Gastroesophageal sphincter (tissue), 4 donors: Measurements from ENCODE around the gene AKAP11. TPM values are rescaled to one million over a fixed set of nuclear protein-coding genes. Genes with fewer than 3 reads are reported as not detected.

ENCODE experiments used
- ATAC-seq: fragments of 150-250 bp; one replicate; pipeline ENCODE4 v1.9.1; 2016; ENCODE audit warnings: mild to moderate bottlenecking, moderate library complexity
- H3K27ac ChIP-seq, 4 donors: fragments of 200-600 bp; sonication (generic) in 3 of 4; 1 replicate in 3 of 4; 2 replicates in 1 of 4; pipeline ENCODE4 v1.5.1; 2016 to 2019
- H3K27me3 ChIP-seq: fragments of 200-600 bp; sonication (generic); one replicate; pipeline ENCODE4 v1.5.1; 2019
- H3K36me3 ChIP-seq, 2 donors: fragments of 200-600 bp; sonication (generic); one replicate each; pipeline ENCODE4 v1.5.1; 2019; ENCODE audit warnings: control low read depth in 1 of 2
- H3K4me1 ChIP-seq, 3 donors: fragments of 200-600 bp; sonication (generic); 1 replicate in 2 of 3; 2 replicates in 1 of 3; pipeline ENCODE4 v1.5.1; 2016 to 2019; ENCODE audit warnings: control low read depth in 2 of 3
- H3K4me3 ChIP-seq, 2 donors: fragments of 200-600 bp; sonication (generic); one replicate each; pipeline ENCODE4 v1.5.1; 2019; ENCODE audit warnings: mild to moderate bottlenecking in 1 of 2, moderate library complexity in 1 of 2
- H3K9me3 ChIP-seq, 3 donors: fragments of 200-600 bp; sonication (generic); one replicate each; pipeline ENCODE4 v1.5.1; 2017 to 2019; ENCODE audit warnings: control low read depth in 2 of 3
- EP300 ChIP-seq: sonication (generic); formaldehyde crosslinking; IDR thresholded peaks from one replicate; pipeline ENCODE4 v1.6.1; 2017; ENCODE audit warnings: antibody characterized with exemption, mild to moderate bottlenecking
- POLR2A ChIP-seq, 2 donors: fragments of 450-650 bp; IDR thresholded peaks; one replicate each; pipeline ENCODE4 v1.6.1; 2017; ENCODE audit warnings: antibody characterized with exemption in 2 of 2, mild to moderate bottlenecking in 2 of 2, moderate library complexity in 1 of 2
- POLR2AphosphoS5 ChIP-seq: sonication (generic); formaldehyde crosslinking; IDR thresholded peaks from one replicate; pipeline ENCODE4 v1.6.1; 2017; ENCODE audit warnings: antibody characterized with exemption
- WGBS, 2 donors: methylation state at CpG; one replicate each; pipeline ENCODE4 v1.1.5; 2018; ENCODE audit warnings: low coverage in 1 of 2; 5-methylcytosine and 5-hydroxymethylcytosine counted together
- total RNA-seq, 4 donors: library from RNA; depleted of rRNA; stranded (reverse); fragments of >200 nt; gene quantifications; one replicate each; pipeline ENCODE4 v1.1.0, GENCODE V29; 2016
- TF ChIP-seq, protein P1 (sequence below), 4 experiments: fragments of 200-600 bp in 2 of 4; fragments of 450-650 bp in 2 of 4; sonication (generic) in 1 of 4; IDR thresholded peaks; one replicate each; pipeline ENCODE4 v1.5.1; 2017 to 2019; ENCODE audit warnings: antibody characterized with exemption in 4 of 4, mild to moderate bottlenecking in 2 of 4, moderate library complexity in 2 of 4

AKAP11 gene
- total RNA-seq, 4 donors from 2014 or later = 41.1 to 53.4 (median 45.3) TPM

DNA sequence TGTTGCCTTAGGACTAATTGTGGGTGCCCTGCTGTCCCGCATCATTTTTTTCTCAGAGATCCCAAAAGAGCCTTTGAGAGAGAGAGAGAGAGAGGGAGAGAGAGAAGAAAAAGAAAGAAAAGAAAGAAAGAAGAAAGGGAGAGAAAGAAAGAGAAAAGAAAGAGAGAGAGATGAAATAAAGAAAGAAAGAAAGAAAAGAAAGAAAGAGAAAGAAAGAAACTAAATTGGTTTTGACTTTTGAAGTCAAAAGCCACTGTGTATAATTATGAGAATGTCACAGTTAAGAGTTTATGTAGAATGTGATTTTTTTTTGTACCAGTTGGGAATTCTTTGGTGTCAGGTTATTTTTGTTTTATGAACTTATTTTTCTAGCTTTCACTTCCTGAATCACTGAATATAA is 43.4 kb upstream of the AKAP11 start:
- ATAC-seq = no peak
- Histone ChIP-seq H3K27me3 (no peaks in the 10 kb centered on the region), H3K9me3 (no peaks in the 10 kb centered on the region), H3K4me1 (no peaks in the 10 kb centered on the region), H3K27ac (no peak overlapping the region), H3K4me3 (no peak overlapping the region), H3K36me3 (peaks cover 0 to 47% of the 10 kb centered on the region in 2 donors)
- TF ChIP-seq POLR2AphosphoS5 (no peak), POLR2A (IDR thresholded peaks at IDR 0.05) (no peak), EP300 (no peak)
- TF ChIP-seq, protein P1, sequence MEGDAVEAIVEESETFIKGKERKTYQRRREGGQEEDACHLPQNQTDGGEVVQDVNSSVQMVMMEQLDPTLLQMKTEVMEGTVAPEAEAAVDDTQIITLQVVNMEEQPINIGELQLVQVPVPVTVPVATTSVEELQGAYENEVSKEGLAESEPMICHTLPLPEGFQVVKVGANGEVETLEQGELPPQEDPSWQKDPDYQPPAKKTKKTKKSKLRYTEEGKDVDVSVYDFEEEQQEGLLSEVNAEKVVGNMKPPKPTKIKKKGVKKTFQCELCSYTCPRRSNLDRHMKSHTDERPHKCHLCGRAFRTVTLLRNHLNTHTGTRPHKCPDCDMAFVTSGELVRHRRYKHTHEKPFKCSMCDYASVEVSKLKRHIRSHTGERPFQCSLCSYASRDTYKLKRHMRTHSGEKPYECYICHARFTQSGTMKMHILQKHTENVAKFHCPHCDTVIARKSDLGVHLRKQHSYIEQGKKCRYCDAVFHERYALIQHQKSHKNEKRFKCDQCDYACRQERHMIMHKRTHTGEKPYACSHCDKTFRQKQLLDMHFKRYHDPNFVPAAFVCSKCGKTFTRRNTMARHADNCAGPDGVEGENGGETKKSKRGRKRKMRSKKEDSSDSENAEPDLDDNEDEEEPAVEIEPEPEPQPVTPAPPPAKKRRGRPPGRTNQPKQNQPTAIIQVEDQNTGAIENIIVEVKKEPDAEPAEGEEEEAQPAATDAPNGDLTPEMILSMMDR (IDR thresholded peaks at IDR 0.05) = no peak
- WGBS, 2 donors = 83 to 93% methylated on average over 1 of the region's 1 CpG

DNA sequence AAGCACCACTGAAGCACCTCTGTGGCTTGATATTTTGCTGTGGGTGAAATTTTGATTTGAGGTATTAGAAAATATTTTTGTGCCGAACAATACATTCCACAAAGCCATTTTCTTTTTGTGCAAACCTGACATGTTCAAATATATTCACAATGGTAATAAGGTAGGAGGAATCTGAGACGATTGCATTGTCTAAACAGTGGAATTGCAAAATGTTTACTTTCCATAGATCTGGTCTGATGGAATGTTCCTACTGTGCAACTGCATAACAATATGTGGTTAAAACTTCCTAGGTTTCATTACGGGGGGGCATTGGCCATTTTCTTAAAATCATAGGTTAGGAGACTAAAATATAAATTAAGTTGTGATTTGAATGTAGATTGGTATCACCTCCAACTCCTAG is 42.7 kb upstream of the AKAP11 start:
- Histone ChIP-seq H3K9me3 (no peaks in the 10 kb centered on the region), H3K4me1 (no peaks in the 10 kb centered on the region), H3K27ac (no peak overlapping the region), H3K27me3 (no peaks in the 10 kb centered on the region), H3K4me3 (no peak overlapping the region), H3K36me3 (peaks cover 0 to 40% of the 10 kb centered on the region in 2 donors)
- TF ChIP-seq EP300 (no peak), POLR2A (IDR thresholded peaks at IDR 0.05) (no peak), POLR2AphosphoS5 (no peak)
- TF ChIP-seq, protein P1 (IDR thresholded peaks at IDR 0.05) = no peak
- ATAC-seq = no peak
- WGBS, 2 donors = 58 to 79% methylated on average over 3 of the region's 3 CpGs

DNA sequence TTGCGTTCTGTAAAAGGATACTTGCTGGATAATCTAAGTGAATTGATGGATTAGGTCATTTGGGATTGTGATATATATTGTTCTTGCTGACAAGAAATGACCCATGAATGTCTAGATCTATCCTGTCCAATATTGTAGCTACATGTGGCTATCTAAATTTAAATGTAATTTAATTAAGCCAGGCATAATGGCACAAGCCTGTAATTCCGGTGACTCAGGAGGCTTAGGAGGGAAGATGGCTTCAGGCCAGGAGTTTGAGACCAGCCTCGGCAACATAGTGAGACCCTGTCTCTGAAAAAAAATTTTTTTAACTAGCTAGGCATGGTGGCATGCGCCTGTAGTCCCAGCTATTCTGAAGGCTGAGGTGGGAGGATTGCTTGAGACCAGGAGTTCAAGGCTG is 39.3 kb upstream of the AKAP11 start:
- WGBS, 2 donors = 90% methylated on average over 4 of the region's 4 CpGs
- Histone ChIP-seq H3K9me3 (no peaks in the 10 kb centered on the region), H3K4me3 (no peak overlapping the region), H3K4me1 (no peaks in the 10 kb centered on the region), H3K27ac (no peak overlapping the region), H3K36me3 (peaks cover 0 to 19% of the 10 kb centered on the region in 2 donors), H3K27me3 (no peaks in the 10 kb centered on the region)
- TF ChIP-seq, protein P1 (IDR thresholded peaks at IDR 0.05) = no peak
- TF ChIP-seq POLR2AphosphoS5 = no peak
- no peak for TF ChIP-seq EP300
- TF ChIP-seq POLR2A (IDR thresholded peaks at IDR 0.05) = no peak
- no peak for ATAC-seq

DNA sequence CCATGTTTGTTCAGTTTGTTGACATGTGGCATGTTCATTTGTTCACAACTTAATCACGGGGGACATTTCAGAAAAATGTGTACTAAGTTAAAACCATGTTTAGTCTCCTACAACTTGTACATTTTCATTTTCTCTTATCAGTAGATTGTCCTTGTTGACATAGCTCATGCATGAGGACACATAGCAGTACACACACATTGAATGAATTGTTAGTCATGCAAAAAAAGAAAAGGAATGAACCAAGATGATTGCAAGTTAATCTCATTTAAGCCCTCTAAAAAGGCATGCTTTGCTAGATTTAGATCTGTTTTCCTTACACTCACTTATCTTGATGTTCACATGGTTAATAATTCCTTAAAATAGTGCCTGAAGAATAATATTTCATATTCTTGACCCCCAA is 38.2 kb upstream of the AKAP11 start:
- Histone ChIP-seq H3K4me1 (no peaks in the 10 kb centered on the region), H3K4me3 (no peak overlapping the region), H3K36me3 (peaks cover 0 to 19% of the 10 kb centered on the region in 2 donors), H3K27me3 (no peaks in the 10 kb centered on the region), H3K27ac (no peak overlapping the region), H3K9me3 (no peaks in the 10 kb centered on the region)
- WGBS, 2 donors = 88% methylated on average over 1 of the region's 1 CpG; no CpG with 5 or more reads in 1 of the 2 donors
- ATAC-seq = no peak
- TF ChIP-seq EP300 (no peak), POLR2A (IDR thresholded peaks at IDR 0.05) (no peak), POLR2AphosphoS5 (no peak)
- TF ChIP-seq, protein P1 (IDR thresholded peaks at IDR 0.05) = no peak

DNA sequence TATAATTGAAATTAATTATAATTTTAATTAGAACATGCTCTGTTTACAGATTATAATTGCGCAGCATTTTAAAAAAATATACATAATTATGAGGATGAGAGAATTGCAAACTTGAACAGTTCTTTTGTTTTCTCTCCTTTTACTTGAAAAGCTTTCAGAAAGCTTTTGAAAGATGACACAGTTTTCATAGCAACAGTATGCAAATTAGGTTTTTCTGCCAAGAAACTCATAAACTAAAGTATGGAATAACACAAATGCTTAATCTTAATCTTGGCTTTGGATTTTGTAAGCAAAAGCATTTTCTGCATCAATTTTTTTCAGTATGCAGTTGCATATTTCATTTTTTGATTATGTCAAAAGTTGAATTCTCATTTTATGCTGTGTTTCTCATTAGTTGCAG is 32.8 kb upstream of the AKAP11 start:
- 92 to 93% methylated on average over 1 of the region's 1 CpG for whole genome bisulfite sequencing, 2 donors
- Histone ChIP-seq H3K27ac (no peak overlapping the region), H3K4me3 (no peak overlapping the region), H3K27me3 (no peaks in the 10 kb centered on the region), H3K4me1 (no peaks in the 10 kb centered on the region), H3K36me3 (peaks cover 0 to 4% of the 10 kb centered on the region in 2 donors), H3K9me3 (no peaks in the 10 kb centered on the region)
- TF ChIP-seq, protein P1 (IDR thresholded peaks at IDR 0.05) = no peak
- TF ChIP-seq EP300 (no peak), POLR2A (IDR thresholded peaks at IDR 0.05) (no peak), POLR2AphosphoS5 (no peak)
- ATAC-seq = no peak
